Common myeloid progenitor, CD34-positive (primary cell): Measurements from ENCODE around the gene RAI1.
A peak's percentile ranks its signal among the peaks of the same experiment; 100 is the strongest.

ENCODE experiments used
- CTCF ChIA-PET: fragments of 350-600 bp; sonication (Branson Sonifier 250); formaldehyde crosslinking; loops from one replicate; lab custom pipeline; 2021; ENCODE audit warnings: antibody characterized with exemption; lab: Charles Lee
- POLR2A ChIA-PET: fragments of 350-600 bp; sonication (Branson Sonifier 250); formaldehyde crosslinking; loops from one replicate; lab custom pipeline; 2021; ENCODE audit warnings: antibody characterized with exemption; lab: Charles Lee
- DNase-seq, 3 donors: peaks; one replicate each; pipeline versions ENCODE4 v3.0.0 to v3.0.0-alpha.2; 2013
- H3K27ac ChIP-seq, 2 experiments: 1 replicate in 1 of 2; 2 replicates in 1 of 2; pipeline ENCODE4 v1.7.0; 2013; ENCODE audit warnings: inconsistent platforms in 2 of 2, low read length in 2 of 2, mild to moderate bottlenecking in 2 of 2, low read depth in 1 of 2, moderate library complexity in 1 of 2; ENCODE audit not compliant: severe bottlenecking in 2 of 2, insufficient read depth in 1 of 2, poor library complexity in 1 of 2
- H3K27me3 ChIP-seq, 5 experiments: replicated peaks in 2 of 5; 1 replicate in 3 of 5; 2 replicates in 2 of 5; pipeline versions ENCODE4 v1.6.1 to v1.7.0; 2013; ENCODE audit warnings: low read length in 4 of 5, mild to moderate bottlenecking in 2 of 5, moderate library complexity in 2 of 5, inconsistent platforms in 1 of 5; ENCODE audit not compliant: insufficient read depth in 5 of 5, control insufficient read depth in 4 of 5
- H3K36me3 ChIP-seq, 4 experiments: 1 replicate in 2 of 4; 2 replicates in 2 of 4; pipeline versions ENCODE4 v1.6.1 to v1.7.0; 2013; ENCODE audit warnings: low read length in 3 of 4, control low read depth in 1 of 4, mild to moderate bottlenecking in 1 of 4; ENCODE audit not compliant: control insufficient read depth in 4 of 4, insufficient read depth in 4 of 4
- H3K4me1 ChIP-seq, 4 experiments: 1 replicate in 3 of 4; 2 replicates in 1 of 4; pipeline versions ENCODE4 v1.6.1 to v1.7.1; 2013; ENCODE audit warnings: low read length in 3 of 4, mild to moderate bottlenecking in 3 of 4, control low read depth in 1 of 4, inconsistent platforms in 1 of 4, moderate library complexity in 1 of 4; ENCODE audit not compliant: control insufficient read depth in 4 of 4, insufficient read depth in 4 of 4; ENCODE audit errors: control extremely low read depth in 1 of 4
- H3K4me3 ChIP-seq, 7 experiments: 1 replicate in 4 of 7; 2 replicates in 3 of 7; pipeline versions ENCODE4 v1.5.1 to v1.7.0; 2013; ENCODE audit warnings: mild to moderate bottlenecking in 7 of 7, low read length in 6 of 7, moderate library complexity in 6 of 7, inconsistent platforms in 2 of 7, low read depth in 2 of 7, control low read depth in 1 of 7; ENCODE audit not compliant: insufficient read depth in 4 of 7, control insufficient read depth in 1 of 7; ENCODE audit errors: extremely low read depth in 1 of 7
- H3K9me3 ChIP-seq, 5 experiments: 1 replicate in 4 of 5; 2 replicates in 1 of 5; pipeline versions ENCODE4 v1.6.1 to v1.7.1; 2013; ENCODE audit warnings: low read length in 4 of 5, mild to moderate bottlenecking in 2 of 5, inconsistent platforms in 1 of 5, low read depth in 1 of 5, moderate library complexity in 1 of 5; ENCODE audit not compliant: control insufficient read depth in 4 of 5, insufficient read depth in 2 of 5; ENCODE audit errors: control extremely low read depth in 1 of 5
- WGBS: methylation state at CpG from one replicate; pipeline ENCODE4 v1.1.5; 2013; ENCODE audit not compliant: insufficient coverage; 5-methylcytosine and 5-hydroxymethylcytosine counted together

The RAI1 gene

DNA sequence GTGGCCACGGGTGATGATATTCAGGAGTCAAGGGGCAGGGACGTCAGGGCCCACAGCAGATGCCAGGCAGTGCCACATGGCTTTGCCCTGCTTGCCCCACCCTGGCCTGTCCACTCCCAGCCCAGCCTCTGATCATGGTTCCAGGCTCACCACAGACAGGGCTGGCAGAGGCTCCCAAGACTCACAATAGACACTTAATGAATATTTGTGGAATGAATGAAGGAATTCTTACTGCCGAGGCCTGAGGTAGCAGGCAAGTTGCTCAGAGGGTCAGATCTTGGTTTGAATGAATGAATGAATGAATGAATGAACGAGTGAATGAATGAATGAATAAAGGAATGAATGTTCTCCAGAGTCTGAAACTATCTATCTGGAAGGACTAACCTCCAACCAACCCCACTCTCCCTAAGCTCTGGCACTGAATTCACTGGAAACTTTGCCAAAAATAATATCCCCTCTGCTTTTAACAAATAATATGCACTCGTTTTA is 60.9 kb downstream of the RAI1 start:
- WGBS = 89% methylated on average over 4 of the region's 5 CpGs
- Histone ChIP-seq H3K36me3 (peaks cover 0 to 14% (median 1%) of the 10 kb centered on the region in 4 experiments), H3K4me3 (no peak overlapping the region), H3K27me3 (no peaks in the 10 kb centered on the region), H3K27ac (no peak overlapping the region), H3K4me1 (peaks cover 0 to 48% (median 43%) of the 10 kb centered on the region in 4 experiments), H3K9me3 (no peaks in the 10 kb centered on the region)
- CTCF ChIA-PET = interaction anchor here (1.2 to 1.7 kb wide), 3 partner anchors 15 to 21 kb away, joined by 3 to 9 read pairs (median 4); no protein-coding TSS in a partner anchor
- no peak for DNase-seq
- POLR2A ChIA-PET = no interaction called here

DNA sequence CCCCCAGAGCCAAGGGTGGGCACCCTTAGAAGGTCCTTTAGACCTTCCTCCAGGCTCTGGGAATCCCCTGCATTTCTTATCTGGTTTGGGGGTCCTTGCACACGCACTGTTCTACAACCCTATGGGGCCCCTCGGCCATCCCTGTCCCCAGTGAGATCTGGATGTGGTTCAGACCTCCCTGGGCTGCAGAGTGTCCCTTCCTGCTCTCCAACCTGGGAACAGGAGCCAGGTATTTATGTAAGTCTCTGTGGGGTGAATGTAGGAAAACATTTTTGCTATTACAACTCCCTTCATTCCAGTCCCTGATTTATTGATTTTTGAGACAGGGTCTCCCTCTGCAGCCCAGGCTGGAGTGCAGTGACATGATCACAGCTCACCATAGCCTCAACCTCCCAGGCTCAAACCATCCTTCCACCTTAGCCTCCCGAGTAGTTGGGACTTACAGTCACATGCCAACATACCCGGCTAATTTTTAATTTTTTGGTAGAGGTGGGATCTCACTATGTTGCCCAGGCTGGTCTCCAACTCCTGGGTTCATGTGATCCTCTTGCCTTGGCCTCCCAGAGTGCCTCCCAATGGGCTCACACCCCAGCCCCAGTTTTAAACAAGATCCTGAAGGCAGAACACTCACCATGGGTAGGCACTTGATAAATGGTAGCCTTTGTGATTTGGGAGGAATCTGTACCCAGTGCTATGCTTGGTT is 61.6 kb downstream of the RAI1 start:
- ChIA-PET CTCF (no interaction called here), POLR2A (no interaction called here)
- no peak overlapping the region for H3K4me3 ChIP-seq
- WGBS = 64% methylated on average over 2 of the region's 4 CpGs
- H3K27ac ChIP-seq = no peak overlapping the region
- peaks cover 0 to 43% (median 41%) of the 10 kb centered on the region in 4 experiments for H3K4me1 ChIP-seq
- H3K9me3 ChIP-seq = no peaks in the 10 kb centered on the region
- H3K36me3 ChIP-seq = peaks cover 0 to 14% (median 1%) of the 10 kb centered on the region in 4 experiments
- DNase-seq = no peak
- no peaks in the 10 kb centered on the region for H3K27me3 ChIP-seq

DNA sequence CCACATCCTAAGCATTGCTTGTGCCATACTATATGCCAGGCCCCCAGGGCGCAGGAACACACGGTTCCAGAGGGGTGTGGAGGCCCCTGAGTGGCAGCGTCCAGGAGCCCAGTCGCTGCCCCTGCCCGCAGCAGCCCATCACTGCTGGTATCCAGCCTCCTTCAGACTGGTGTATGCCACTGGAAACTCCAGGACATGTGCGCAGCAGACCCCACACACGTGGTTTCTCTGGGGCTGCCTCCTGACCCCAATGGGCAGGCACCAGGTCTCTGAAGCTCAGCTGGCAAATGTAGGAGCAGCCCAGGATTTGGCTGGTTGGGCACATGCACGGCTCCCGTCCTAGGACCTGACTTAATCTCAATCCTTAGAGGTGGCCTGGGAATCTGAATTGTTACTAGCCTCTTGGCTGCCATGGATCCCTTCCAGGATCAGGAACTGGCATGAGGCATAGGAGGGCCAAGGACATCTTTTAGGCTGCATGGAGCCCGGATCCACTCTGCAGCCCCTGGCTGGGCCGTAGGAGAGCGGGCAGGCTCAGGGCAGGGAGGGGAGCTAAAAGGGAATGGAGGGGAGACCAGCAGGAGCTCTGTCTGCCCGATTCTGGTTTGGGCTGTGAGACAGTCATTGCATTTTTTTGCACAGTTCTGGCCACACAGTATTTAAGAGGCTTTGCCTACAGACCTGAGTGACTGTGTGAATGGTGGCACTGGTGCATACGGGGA is 62.3 kb downstream of the RAI1 start:
- POLR2A ChIA-PET = interaction anchor here (0.8 kb wide), 1 partner anchor 62 kb away, joined by 4 read pairs; no protein-coding TSS in a partner anchor
- Histone ChIP-seq H3K4me1 (peaks cover 0 to 42% (median 39%) of the 10 kb centered on the region in 4 experiments), H3K4me3 (no peak overlapping the region), H3K27me3 (no peaks in the 10 kb centered on the region), H3K27ac (no peak overlapping the region), H3K9me3 (no peaks in the 10 kb centered on the region), H3K36me3 (peaks cover 0 to 15% (median 1%) of the 10 kb centered on the region in 4 experiments)
- DNase-seq = no peak
- CTCF ChIA-PET = interaction anchor here (0.9 kb wide), 1 partner anchor 24 kb away, joined by 4 read pairs; no protein-coding TSS in a partner anchor
- 95% methylated on average over 12 of the region's 14 CpGs for WGBS

DNA sequence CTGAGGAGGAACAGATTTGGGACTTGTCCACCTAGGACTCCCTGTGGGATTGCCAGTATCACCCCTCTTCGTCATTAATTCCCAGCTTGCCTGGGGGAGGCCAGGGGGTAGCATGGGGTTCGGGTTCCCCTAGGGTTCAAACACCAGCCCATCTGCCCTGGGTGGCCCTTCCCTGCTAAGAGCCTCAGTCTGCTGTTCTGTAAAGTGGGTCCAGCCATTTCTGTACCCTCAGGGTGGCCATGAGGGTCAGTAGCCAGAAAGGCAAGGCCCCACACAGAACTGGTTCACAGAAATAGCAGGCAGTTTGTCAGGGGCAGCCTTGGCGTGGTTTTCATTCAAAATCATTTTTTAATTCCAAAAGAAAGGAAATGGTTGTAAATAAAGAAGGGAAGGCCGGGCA is 62.9 kb downstream of the RAI1 start:
- CTCF ChIA-PET = interaction anchor here (0.7 to 0.9 kb wide), 2 partner anchors 8 to 23 kb away, joined by 3 to 4 read pairs; no protein-coding TSS in a partner anchor
- Histone ChIP-seq H3K4me1 (peaks cover 0 to 42% (median 39%) of the 10 kb centered on the region in 4 experiments), H3K36me3 (peaks cover 0 to 18% (median 0%) of the 10 kb centered on the region in 4 experiments), H3K4me3 (no peak overlapping the region), H3K9me3 (no peaks in the 10 kb centered on the region), H3K27me3 (no peaks in the 10 kb centered on the region), H3K27ac (no peak overlapping the region)
- POLR2A ChIA-PET = interaction anchor here (0.6 to 0.8 kb wide), 2 partner anchors 44 to 62 kb away, joined by 4 read pairs; no protein-coding TSS in a partner anchor
- WGBS = 84% methylated on average over 2 of the region's 4 CpGs
- no peak for DNase-seq

DNA sequence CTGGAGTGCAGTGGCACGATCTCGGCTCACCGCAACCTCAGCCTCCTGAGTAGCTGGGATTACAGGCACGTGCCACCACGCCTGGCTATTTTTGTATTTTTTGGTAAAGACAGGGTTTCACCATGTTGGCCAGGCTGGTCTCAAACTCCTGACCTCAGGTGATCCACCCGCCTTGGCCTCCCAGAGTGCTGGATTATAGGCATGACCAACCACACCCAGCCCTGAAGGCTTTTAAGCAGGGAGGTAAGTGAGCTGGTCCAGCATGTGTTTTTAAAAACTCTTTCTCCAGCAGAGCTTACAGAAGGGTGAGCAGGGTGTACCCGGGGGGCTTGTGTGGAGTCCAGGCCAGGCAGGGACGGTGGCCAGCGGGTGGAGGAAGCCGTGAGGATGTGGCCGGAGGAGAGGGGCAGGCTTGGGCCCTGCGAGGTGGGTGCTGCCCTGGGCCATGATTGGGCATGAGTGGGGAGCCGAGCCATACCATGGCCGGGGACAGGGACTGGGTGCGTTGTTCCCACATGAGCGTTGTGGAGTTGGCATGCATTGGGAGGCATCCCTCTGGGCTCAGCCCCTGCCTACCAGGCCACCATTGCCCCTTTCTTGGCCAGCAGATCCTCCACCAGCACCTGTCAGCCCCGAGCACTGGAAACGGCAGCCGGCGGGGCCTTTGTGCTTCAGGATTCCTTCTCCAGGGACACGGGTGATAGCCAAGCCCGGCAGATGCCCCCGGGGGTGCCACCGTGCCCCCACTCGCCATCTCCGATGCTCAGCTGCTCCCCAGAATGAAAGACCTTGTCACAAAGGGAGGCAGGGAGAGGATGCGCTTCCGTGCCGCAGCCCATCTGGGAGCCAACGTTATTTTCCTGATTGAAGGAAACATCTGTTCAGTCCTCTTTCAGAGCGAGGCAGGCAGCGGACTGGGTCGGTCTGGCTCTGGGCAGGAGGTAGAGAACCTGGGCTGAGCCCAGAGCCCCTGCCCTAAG is 64.5 kb downstream of the RAI1 start:
- WGBS = 84% methylated on average over 28 of the region's 33 CpGs
- H3K4me1 ChIP-seq = peaks cover 8 to 43% (median 40%) of the 10 kb centered on the region in 4 experiments
- peak overlapping the region in 1 of 2 experiments; percentile 49 for H3K27ac ChIP-seq
- ChIA-PET POLR2A (no interaction called here), CTCF (interaction anchor here (1.1 to 2.8 kb wide), 3 partner anchors 19 to 29 kb away, joined by 3 to 7 read pairs (median 4); no protein-coding TSS in a partner anchor)
- H3K27me3 ChIP-seq = no peaks in the 10 kb centered on the region
- H3K9me3 ChIP-seq = no peaks in the 10 kb centered on the region
- DNase-seq = no peak
- no peak overlapping the region for H3K4me3 ChIP-seq
- peaks cover 0 to 17% (median 0%) of the 10 kb centered on the region in 4 experiments for H3K36me3 ChIP-seq

DNA sequence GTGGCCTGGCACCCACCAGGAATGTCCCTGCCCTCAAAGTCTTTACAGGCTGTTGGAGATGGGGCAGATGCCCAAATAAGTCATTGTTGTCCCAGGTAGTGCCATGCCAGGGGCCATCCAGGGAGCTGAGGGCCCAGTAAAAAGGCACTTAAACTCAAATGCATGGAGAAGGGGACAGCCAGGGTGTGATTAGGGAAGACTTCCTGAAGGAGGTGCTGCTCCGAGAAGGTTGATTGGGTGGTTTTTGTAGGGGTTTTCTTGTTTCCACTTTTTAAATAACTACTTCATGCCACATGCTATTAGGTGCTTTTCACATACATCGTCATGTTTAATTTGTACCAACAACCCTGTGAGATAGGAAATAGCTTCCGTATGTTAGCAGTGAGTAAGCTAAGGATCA is 66.9 kb downstream of the RAI1 start:
- Histone ChIP-seq H3K9me3 (no peaks in the 10 kb centered on the region), H3K27ac (no peak overlapping the region), H3K4me1 (peaks cover 10 to 62% (median 59%) of the 10 kb centered on the region in 4 experiments), H3K36me3 (peaks cover 0 to 17% (median 0%) of the 10 kb centered on the region in 4 experiments), H3K27me3 (no peaks in the 10 kb centered on the region), H3K4me3 (no peak overlapping the region)
- ChIA-PET CTCF (interaction anchor here (1.3 to 3.8 kb wide), 5 partner anchors 10 to 55 kb away, joined by 3 to 25 read pairs (median 3); no protein-coding TSS in a partner anchor), POLR2A (no interaction called here)
- no peak for DNase-seq
- 91% methylated on average over 1 of the region's 3 CpGs for WGBS
